SU-DHL-6 (cell line): Measurements from ENCODE around the gene DBN1.
A peak's percentile ranks its signal among the peaks of the same experiment; 100 is the strongest.

ENCODE experiments used
- H2AFZ ChIP-seq: fragments of 200-600 bp; sonication (generic); 2 replicates; pipeline ENCODE4 v1.6.1; 2014; ENCODE audit warnings: low read depth, mild to moderate bottlenecking, moderate library complexity, mixed read lengths, antibody characterized with exemption, low read length; ENCODE audit not compliant: severe bottlenecking
- H3F3A ChIP-seq: fragments of 200-600 bp; shearing (Covaris generic); 2 replicates; pipeline ENCODE4 v1.6.0; 2016; ENCODE audit warnings: antibody characterized with exemption, mild to moderate bottlenecking; ENCODE audit not compliant: insufficient read depth
- H3K27ac ChIP-seq: fragments of 200-600 bp; sonication (generic); 2 replicates; pipeline ENCODE4 v1.5.1; 2016; ENCODE audit warnings: low read depth, mild to moderate bottlenecking, low read length, moderate library complexity, mixed read lengths
- H3K27me3 ChIP-seq: fragments of 200-600 bp; sonication (generic), shearing (Covaris generic); 2 replicates; pipeline ENCODE4 v1.6.0; 2014; ENCODE audit warnings: mild to moderate bottlenecking, low read length
- H3K36me3 ChIP-seq: fragments of 200-600 bp; sonication (generic); 2 replicates; pipeline ENCODE4 v1.6.1; 2014; ENCODE audit warnings: mild to moderate bottlenecking, low read length, mixed read lengths
- H3K4me2 ChIP-seq: fragments of 300-600, 200-600 bp; shearing (Covaris generic), sonication (generic); 2 replicates; pipeline ENCODE4 v1.6.0; 2014; ENCODE audit warnings: low read length, low read depth, mild to moderate bottlenecking; ENCODE audit not compliant: poor library complexity, severe bottlenecking
- H3K4me3 ChIP-seq: fragments of 200-600 bp; sonication (generic); 2 replicates; pipeline ENCODE4 v1.5.1; 2014; ENCODE audit warnings: antibody characterized with exemption, low read length, mild to moderate bottlenecking, mixed read lengths; ENCODE audit not compliant: insufficient read depth, poor library complexity, severe bottlenecking
- H3K79me2 ChIP-seq: fragments of 200-600 bp; sonication (generic); 2 replicates; pipeline ENCODE4 v1.6.1; 2014; ENCODE audit warnings: mild to moderate bottlenecking, low read length, moderate library complexity; ENCODE audit not compliant: insufficient read depth
- H3K9ac ChIP-seq: fragments of 200-600 bp; sonication (generic); 2 replicates; pipeline ENCODE4 v1.7.0; 2014; ENCODE audit warnings: mild to moderate bottlenecking, low read length
- H3K9me2 ChIP-seq: fragments of 200-600 bp; sonication (generic); replicated peaks from 2 replicates; pipeline ENCODE4 v1.6.1; 2014; ENCODE audit warnings: low read length; ENCODE audit not compliant: insufficient read depth
- H3K9me3 ChIP-seq: fragments of 200-600 bp; sonication (generic); 2 replicates; pipeline ENCODE4 v1.6.1; 2014; ENCODE audit warnings: low read length, mixed read lengths; ENCODE audit not compliant: insufficient read depth
- H4K20me1 ChIP-seq: fragments of 200-600 bp; sonication (generic); 2 replicates; pipeline ENCODE4 v1.6.1; 2014; ENCODE audit warnings: low read depth, mild to moderate bottlenecking, antibody characterized with exemption, low read length, moderate library complexity, mixed read lengths
- CTCF ChIP-seq: fragments of 200-600 bp; sonication (generic); IDR thresholded peaks from one replicate; pipeline ENCODE4 v1.5.1; 2017; ENCODE audit warnings: antibody characterized with exemption, mild to moderate bottlenecking, low read length, moderate library complexity; ENCODE audit not compliant: insufficient read depth, poor library complexity, severe bottlenecking
- EZH2phosphoT487 ChIP-seq: fragments of 200-600 bp; sonication (generic), shearing (Covaris generic); conservative IDR thresholded peaks from 2 replicates; pipeline ENCODE4 v1.6.1; 2018; ENCODE audit warnings: mild to moderate bottlenecking, antibody characterized with exemption, low read length, moderate library complexity, mixed read lengths

The DBN1 gene

GRCh38 chr5:177432839-177433657 lies 40.4 kb downstream of the DBN1 start:
- Histone ChIP-seq H3K79me2 (peaks cover 9% of the 10 kb centered on the region), H3K4me3 (no peak overlapping the region), H3K27me3 (no peaks in the 10 kb centered on the region), H2AFZ (no peak overlapping the region), H3K4me2 (no peak overlapping the region), H3K9me2 (no peaks in the 10 kb centered on the region), H3K36me3 (no peaks in the 10 kb centered on the region), H3K9ac (peak overlapping the region; percentile 48; the same call in 1 of the 2 replicates), H3K9me3 (no peaks in the 10 kb centered on the region), H3K27ac (peak overlapping the region; percentile 95), H3F3A (peaks cover 39% of the 10 kb centered on the region), H4K20me1 (no peaks in the 10 kb centered on the region; the same call in 1 of the 2 replicates)
- TF ChIP-seq CTCF (no peak), EZH2phosphoT487 (no peak)

- Histone ChIP-seq H3K9me2 (no peaks in the 10 kb centered on the region), H3K4me2 (peak overlapping the region; percentile 71), H3K36me3 (no peaks in the 10 kb centered on the region), H3K9ac (peak overlapping the region; percentile 48), H3K27me3 (no peaks in the 10 kb centered on the region), H2AFZ (no peak overlapping the region), H3K27ac (peak overlapping the region; percentile 95), H3F3A (peaks cover 46% of the 10 kb centered on the region), H4K20me1 (no peaks in the 10 kb centered on the region; the same call in 1 of the 2 replicates), H3K79me2 (peaks cover 17% of the 10 kb centered on the region), H3K4me3 (no peak overlapping the region), H3K9me3 (no peaks in the 10 kb centered on the region)
- TF ChIP-seq EZH2phosphoT487: no peak
- TF ChIP-seq CTCF: no peak
Measured at GRCh38 chr5:177432143-177432838, 41.1 kb downstream of the DBN1 start.

- Histone ChIP-seq H3K9me3 (no peaks in the 10 kb centered on the region), H4K20me1 (no peaks in the 10 kb centered on the region; the same call in 1 of the 2 replicates), H3K79me2 (peaks cover 22% of the 10 kb centered on the region), H3K27ac (peak overlapping the region; percentile 95), H3K27me3 (no peaks in the 10 kb centered on the region), H3K36me3 (no peaks in the 10 kb centered on the region), H3F3A (peaks cover 52% of the 10 kb centered on the region), H3K9ac (peak overlapping the region; percentile 48), H3K9me2 (no peaks in the 10 kb centered on the region), H2AFZ (no peak overlapping the region), H3K4me3 (no peak overlapping the region), H3K4me2 (peak overlapping the region; percentile 71)
- TF ChIP-seq EZH2phosphoT487 (no peak), CTCF (no peak)
Measured at GRCh38 chr5:177431317-177432142, 41.9 kb downstream of the DBN1 start.
